Neural crest cell (in vitro differentiated cells): ENCODE data around the gene CT83. TPM values are rescaled to one million over a fixed set of nuclear protein-coding genes. Genes with fewer than 3 reads are reported as not detected.

Source experiments
- DNase-seq: peaks from one replicate; pipeline ENCODE4 v3.0.0; 2021; ENCODE audit warnings: low read depth, mixed read lengths, low spot score
- H3K27ac Mint-ChIP-seq: one replicate; pipeline ENCODE4 v1.8.0; 2021; ENCODE audit warnings: mild to moderate bottlenecking, mixed read lengths; ENCODE audit not compliant: unreplicated experiment
- H3K27me3 Mint-ChIP-seq: 2 replicates; pipeline ENCODE4 v1.8.0; 2021; ENCODE audit warnings: low read depth, mild to moderate bottlenecking, mixed read lengths
- H3K36me3 Mint-ChIP-seq: 2 replicates; pipeline ENCODE4 v1.8.0; 2021; ENCODE audit warnings: low read depth, mild to moderate bottlenecking, mixed read lengths
- H3K4me1 Mint-ChIP-seq: 2 replicates; pipeline ENCODE4 v1.8.0; 2021; ENCODE audit warnings: mixed read lengths
- H3K4me3 Mint-ChIP-seq: one replicate; pipeline ENCODE4 v1.8.0; 2021; ENCODE audit warnings: mild to moderate bottlenecking, mixed read lengths
- H3K9me3 Mint-ChIP-seq: 2 replicates; pipeline ENCODE4 v1.8.0; 2021; ENCODE audit warnings: mixed read lengths
- long read RNA-seq: library from polyadenylated mRNA; unstranded; transcript quantifications from one replicate; pipeline ENCODE4 v2.0.0, GENCODE V29; 2020
- total RNA-seq: library from RNA; stranded (reverse); gene quantifications from 2 replicates; pipeline ENCODE4 v1.2.1, GENCODE V29; 2021
- TF ChIP-seq, protein P1 (sequence below): fragments of 200-600 bp; sonication (generic); conservative IDR thresholded peaks from 2 replicates; pipeline ENCODE4 v1.5.0; 2021; ENCODE audit warnings: antibody characterized with exemption, mild to moderate bottlenecking

CT83 gene, protein sequence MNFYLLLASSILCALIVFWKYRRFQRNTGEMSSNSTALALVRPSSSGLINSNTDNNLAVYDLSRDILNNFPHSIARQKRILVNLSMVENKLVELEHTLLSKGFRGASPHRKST
- total RNA-seq, result not detected in 2 replicates
- long read RNA-seq, result 0 reads

DNA sequence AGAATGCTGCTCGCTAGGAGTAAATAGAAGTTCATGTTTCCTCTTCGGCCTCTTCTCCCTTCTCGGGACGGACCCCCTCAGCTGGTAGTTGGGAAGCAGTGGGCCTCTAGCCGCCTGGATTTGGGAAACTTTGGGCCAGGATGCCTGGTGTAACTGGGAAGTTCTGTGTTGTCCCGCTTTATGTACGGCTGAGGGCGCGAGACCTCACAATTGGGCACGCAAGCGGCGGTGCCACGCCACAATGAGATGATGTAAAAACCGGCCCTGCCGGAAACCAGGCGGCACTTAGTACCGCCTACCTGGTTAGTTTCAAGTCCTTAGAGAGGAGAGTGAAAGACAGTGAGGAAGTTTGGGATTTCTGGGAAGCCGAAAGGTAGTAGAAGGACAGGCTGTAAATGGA lies at the start of gene CT83:
Gene CT83, minus strand, starts transcription at position 155 of the 400 bp plus-strand sequence. Its CDS starts 120 bp downstream, at position 35.
- TF ChIP-seq, protein P1, sequence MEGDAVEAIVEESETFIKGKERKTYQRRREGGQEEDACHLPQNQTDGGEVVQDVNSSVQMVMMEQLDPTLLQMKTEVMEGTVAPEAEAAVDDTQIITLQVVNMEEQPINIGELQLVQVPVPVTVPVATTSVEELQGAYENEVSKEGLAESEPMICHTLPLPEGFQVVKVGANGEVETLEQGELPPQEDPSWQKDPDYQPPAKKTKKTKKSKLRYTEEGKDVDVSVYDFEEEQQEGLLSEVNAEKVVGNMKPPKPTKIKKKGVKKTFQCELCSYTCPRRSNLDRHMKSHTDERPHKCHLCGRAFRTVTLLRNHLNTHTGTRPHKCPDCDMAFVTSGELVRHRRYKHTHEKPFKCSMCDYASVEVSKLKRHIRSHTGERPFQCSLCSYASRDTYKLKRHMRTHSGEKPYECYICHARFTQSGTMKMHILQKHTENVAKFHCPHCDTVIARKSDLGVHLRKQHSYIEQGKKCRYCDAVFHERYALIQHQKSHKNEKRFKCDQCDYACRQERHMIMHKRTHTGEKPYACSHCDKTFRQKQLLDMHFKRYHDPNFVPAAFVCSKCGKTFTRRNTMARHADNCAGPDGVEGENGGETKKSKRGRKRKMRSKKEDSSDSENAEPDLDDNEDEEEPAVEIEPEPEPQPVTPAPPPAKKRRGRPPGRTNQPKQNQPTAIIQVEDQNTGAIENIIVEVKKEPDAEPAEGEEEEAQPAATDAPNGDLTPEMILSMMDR, result no peak
- peaks cover 4% of the 10 kb centered on the region for H3K27me3 Mint-ChIP-seq
- no peak for DNase-seq

DNA sequence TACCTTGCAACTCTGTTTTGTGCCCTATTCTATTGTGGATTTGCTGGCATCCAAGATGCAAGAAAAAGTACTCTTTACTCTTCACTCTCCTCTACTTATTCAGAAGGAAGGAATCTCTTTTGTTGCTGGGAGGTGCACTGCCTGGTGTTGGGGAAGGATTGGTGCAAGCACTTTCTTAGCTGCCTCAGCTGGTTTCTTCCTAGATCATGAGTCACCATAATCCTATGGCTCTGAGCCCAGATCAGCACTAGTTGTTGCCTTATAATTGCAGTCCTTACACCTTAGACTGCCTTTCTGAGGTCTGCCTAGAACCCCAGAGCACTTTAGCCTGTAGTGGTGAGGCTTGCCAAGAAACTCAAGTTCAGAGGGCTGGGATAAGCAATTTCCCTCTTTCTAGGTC lies 37.0 kb upstream of the CT83 start:
- no peak overlapping the region for H3K4me3 Mint-ChIP-seq
- TF ChIP-seq, protein P1, result no peak
- DNase-seq, result no peak
- no peaks in the 10 kb centered on the region for H3K9me3 Mint-ChIP-seq
- H3K27me3 Mint-ChIP-seq, result no peaks in the 10 kb centered on the region
- H3K36me3 Mint-ChIP-seq, result no peaks in the 10 kb centered on the region
- no peaks in the 10 kb centered on the region for H3K4me1 Mint-ChIP-seq
- H3K27ac Mint-ChIP-seq, result no peak overlapping the region

More for the DNA sequence above, at the start of gene CT83:
- H3K9me3 Mint-ChIP-seq, result no peaks in the 10 kb centered on the region
- H3K4me3 Mint-ChIP-seq, result no peak within 1 kb of the TSS
- H3K4me1 Mint-ChIP-seq, result no peaks in the 10 kb centered on the region
- no peaks in the 10 kb centered on the region for H3K36me3 Mint-ChIP-seq
- no peak within 1 kb of the TSS for H3K27ac Mint-ChIP-seq

- H3K27ac Mint-ChIP-seq, result no peak overlapping the region
- no peak for DNase-seq
- no peaks in the 10 kb centered on the region for H3K9me3 Mint-ChIP-seq
- H3K27me3 Mint-ChIP-seq, result peaks cover 7% of the 10 kb centered on the region
- TF ChIP-seq, protein P1, result no peak
- H3K4me3 Mint-ChIP-seq, result no peak overlapping the region
- H3K36me3 Mint-ChIP-seq, result no peaks in the 10 kb centered on the region
- no peaks in the 10 kb centered on the region for H3K4me1 Mint-ChIP-seq
Measured at GRCh38 chrX:116493271-116493670, 30.5 kb upstream of the CT83 start.

DNA sequence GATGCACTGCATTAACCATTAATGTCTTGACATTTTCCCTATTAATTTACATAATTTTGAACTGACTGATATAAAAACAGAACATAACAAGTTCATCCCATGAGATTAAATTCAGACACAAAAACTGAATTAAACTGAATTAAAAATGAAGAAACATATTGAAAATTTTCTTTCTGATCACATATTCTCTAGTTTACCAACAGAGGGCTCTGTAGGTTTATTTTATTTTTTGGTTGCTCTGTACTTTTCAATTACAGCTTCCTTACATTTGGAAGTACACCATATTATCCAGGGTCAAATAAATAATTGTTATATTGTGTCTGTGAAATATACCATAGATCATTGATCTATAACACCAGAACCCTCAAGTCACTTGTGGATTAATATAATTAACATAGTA lies 27.3 kb upstream of the CT83 start:
- Mint-ChIP-seq H3K27me3 (peaks cover 14% of the 10 kb centered on the region), H3K36me3 (no peaks in the 10 kb centered on the region), H3K27ac (no peak overlapping the region), H3K9me3 (no peaks in the 10 kb centered on the region), H3K4me3 (no peak overlapping the region), H3K4me1 (no peaks in the 10 kb centered on the region)
- TF ChIP-seq, protein P1, result peak; percentile 76
- DNase-seq, result no peak

DNA sequence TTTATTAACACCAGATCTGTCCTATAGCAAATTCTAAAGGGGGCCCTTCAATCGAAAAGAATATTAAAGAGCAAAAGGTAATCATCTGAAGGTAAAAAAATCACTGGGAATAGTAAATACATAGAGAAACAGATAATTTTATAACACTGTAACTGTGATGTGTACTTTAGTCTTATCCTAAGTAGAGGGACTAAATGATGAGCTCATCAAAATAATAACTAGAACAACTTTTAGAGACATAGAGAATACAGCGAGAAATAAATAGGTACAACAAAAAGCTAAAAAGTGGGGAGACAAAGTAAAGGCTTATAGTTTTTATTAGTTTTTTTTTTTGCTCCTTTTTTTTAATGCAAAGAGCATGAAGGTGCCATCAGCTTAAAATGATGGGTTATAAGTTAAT lies 17.3 kb upstream of the CT83 start:
- Mint-ChIP-seq H3K4me3 (no peak overlapping the region), H3K27me3 (peaks cover 3% of the 10 kb centered on the region), H3K9me3 (no peaks in the 10 kb centered on the region), H3K36me3 (no peaks in the 10 kb centered on the region), H3K27ac (no peak overlapping the region), H3K4me1 (no peaks in the 10 kb centered on the region)
- DNase-seq, result no peak
- TF ChIP-seq, protein P1, result no peak
